Activated CD4-positive, alpha-beta T cell treated with anti-CD3 and anti-CD28 coated beads for 1 hour (primary cell): ENCODE data around the gene COL27A1.

Source experiments
- DNase-seq: peaks from one replicate; pipeline ENCODE4 v3.0.0-alpha.2; 2020

The COL27A1 gene

GRCh38 chr9:114229295-114229694, 74.0 kb downstream of the COL27A1 start:
- no peak for DNase-seq

GRCh38 chr9:114230068-114230467, 74.7 kb downstream of the COL27A1 start:
- DNase-seq, result no peak

GRCh38 chr9:114231273-114231672, 75.9 kb downstream of the COL27A1 start:
- DNase-seq, result no peak

- DNase-seq, result no peak
Measured at GRCh38 chr9:114231719-114232449, 76.5 kb downstream of the COL27A1 start.

- no peak for DNase-seq
Measured at GRCh38 chr9:114233491-114234185, 78.3 kb downstream of the COL27A1 start.

- no peak for DNase-seq
Measured at GRCh38 chr9:114235033-114235661, 79.8 kb downstream of the COL27A1 start.

GRCh38 chr9:114236391-114237138, 81.2 kb downstream of the COL27A1 start:
- no peak for DNase-seq

- DNase-seq, result no peak
Measured at GRCh38 chr9:114237247-114237646, 81.9 kb downstream of the COL27A1 start.

- DNase-seq, result no peak
Measured at GRCh38 chr9:114237781-114238180, 82.4 kb downstream of the COL27A1 start.

GRCh38 chr9:114238472-114238871, 83.1 kb downstream of the COL27A1 start:
- no peak for DNase-seq

GRCh38 chr9:114238891-114239875, 83.8 kb downstream of the COL27A1 start:
- no peak for DNase-seq

- no peak for DNase-seq
Measured at GRCh38 chr9:114240216-114240615, 84.9 kb downstream of the COL27A1 start.

GRCh38 chr9:114240647-114241558, 85.6 kb downstream of the COL27A1 start:
- DNase-seq, result no peak

GRCh38 chr9:114242837-114243236, 87.5 kb downstream of the COL27A1 start:
- DNase-seq, result no peak

- DNase-seq, result no peak
Measured at GRCh38 chr9:114243240-114243639, 87.9 kb downstream of the COL27A1 start.

GRCh38 chr9:114244570-114244969, 89.2 kb downstream of the COL27A1 start:
- DNase-seq, result no peak

- no peak for DNase-seq
Measured at GRCh38 chr9:114246558-114246957, 91.2 kb downstream of the COL27A1 start.

GRCh38 chr9:114247077-114247476, 91.7 kb downstream of the COL27A1 start:
- DNase-seq, result no peak

- DNase-seq, result no peak
Measured at GRCh38 chr9:114247491-114247890, 92.2 kb downstream of the COL27A1 start.

- DNase-seq, result no peak
Measured at GRCh38 chr9:114248299-114248707, 93.0 kb downstream of the COL27A1 start.
